Lower leg skin (tissue), 3 donors: ENCODE data around the gene KYNU.

Source experiments
- POLR2A ChIP-seq, 2 donors: fragments of 450-650 bp; IDR thresholded peaks; one replicate each; pipeline ENCODE4 v1.6.1; 2016 to 2017; ENCODE audit warnings: antibody characterized with exemption in 2 of 2, mild to moderate bottlenecking in 1 of 2, moderate library complexity in 1 of 2
- TF ChIP-seq, protein P1 (sequence below), 3 donors: fragments of 450-650 bp; IDR thresholded peaks; one replicate each; pipeline ENCODE4 v1.5.1; 2016; ENCODE audit warnings: antibody characterized with exemption in 3 of 3, mild to moderate bottlenecking in 3 of 3, moderate library complexity in 2 of 3

DNA sequence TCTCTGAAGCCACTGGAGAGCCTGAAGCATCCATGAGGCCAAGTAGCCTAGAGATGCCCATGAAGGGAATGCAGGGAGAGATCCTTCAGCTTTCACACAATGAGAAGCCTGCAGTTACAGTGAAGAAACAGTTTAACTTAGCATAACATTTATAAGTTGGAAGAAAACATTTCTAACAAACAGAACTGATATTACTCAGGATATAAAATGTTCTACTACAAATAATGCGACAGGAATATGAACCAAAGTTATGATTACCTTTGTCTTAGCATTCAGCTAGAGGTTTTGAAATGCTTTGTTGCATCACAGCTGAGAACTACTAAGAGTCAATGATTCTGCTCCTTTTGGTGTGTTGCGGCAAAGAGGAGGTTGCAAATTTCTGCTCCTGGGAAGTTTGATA, 6.9 kb upstream of the KYNU start:
- TF ChIP-seq POLR2A (IDR thresholded peaks at IDR 0.05), result no peak
- TF ChIP-seq, protein P1, sequence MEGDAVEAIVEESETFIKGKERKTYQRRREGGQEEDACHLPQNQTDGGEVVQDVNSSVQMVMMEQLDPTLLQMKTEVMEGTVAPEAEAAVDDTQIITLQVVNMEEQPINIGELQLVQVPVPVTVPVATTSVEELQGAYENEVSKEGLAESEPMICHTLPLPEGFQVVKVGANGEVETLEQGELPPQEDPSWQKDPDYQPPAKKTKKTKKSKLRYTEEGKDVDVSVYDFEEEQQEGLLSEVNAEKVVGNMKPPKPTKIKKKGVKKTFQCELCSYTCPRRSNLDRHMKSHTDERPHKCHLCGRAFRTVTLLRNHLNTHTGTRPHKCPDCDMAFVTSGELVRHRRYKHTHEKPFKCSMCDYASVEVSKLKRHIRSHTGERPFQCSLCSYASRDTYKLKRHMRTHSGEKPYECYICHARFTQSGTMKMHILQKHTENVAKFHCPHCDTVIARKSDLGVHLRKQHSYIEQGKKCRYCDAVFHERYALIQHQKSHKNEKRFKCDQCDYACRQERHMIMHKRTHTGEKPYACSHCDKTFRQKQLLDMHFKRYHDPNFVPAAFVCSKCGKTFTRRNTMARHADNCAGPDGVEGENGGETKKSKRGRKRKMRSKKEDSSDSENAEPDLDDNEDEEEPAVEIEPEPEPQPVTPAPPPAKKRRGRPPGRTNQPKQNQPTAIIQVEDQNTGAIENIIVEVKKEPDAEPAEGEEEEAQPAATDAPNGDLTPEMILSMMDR (IDR thresholded peaks at IDR 0.05), result no peak
